NCI-H1092 (cell line): ENCODE data around the gene TMEM50B.
"Not testable (repeated sequence)": the region's sequence is repeated elsewhere in the genome, so short reads cannot be mapped to it uniquely, and the experiment has no call there.

ENCODE experiments used
- DNase-seq: peaks from one replicate; lab custom pipeline; 2025; lab: John Stamatoyannopoulos, UW

Gene TMEM50B

GRCh38 chr21:33479679-33480480 is at the start of gene TMEM50B:
TMEM50B (minus strand) TSS chr21:33479974; CDS start chr21:33468885, 11,089 bp downstream.
- peak; percentile 91 for DNase-seq

- no peak for DNase-seq
Measured at GRCh38 chr21:33522953-33523349, 43.2 kb upstream of the TMEM50B start.

GRCh38 chr21:33522297-33522952 is 42.7 kb upstream of the TMEM50B start:
- DNase-seq: no peak

GRCh38 chr21:33518899-33519298 is 39.1 kb upstream of the TMEM50B start:
- no peak for DNase-seq

GRCh38 chr21:33514229-33514628 is 34.5 kb upstream of the TMEM50B start:
- DNase-seq: no peak

GRCh38 chr21:33512481-33512880 is 32.7 kb upstream of the TMEM50B start:
- DNase-seq: no peak

GRCh38 chr21:33511639-33512038 is 31.9 kb upstream of the TMEM50B start:
- no peak for DNase-seq

GRCh38 chr21:33510826-33511225 is 31.1 kb upstream of the TMEM50B start:
- DNase-seq: no peak

GRCh38 chr21:33507003-33507402 is 27.2 kb upstream of the TMEM50B start:
- not testable (repeated sequence) for DNase-seq

GRCh38 chr21:33505833-33506232 is 26.1 kb upstream of the TMEM50B start:
- no peak for DNase-seq

GRCh38 chr21:33496345-33496744 is 16.6 kb upstream of the TMEM50B start:
- DNase-seq: no peak

- no peak for DNase-seq
Measured at GRCh38 chr21:33495743-33496142, 16.0 kb upstream of the TMEM50B start.

GRCh38 chr21:33493756-33494155 is 14.0 kb upstream of the TMEM50B start:
- no peak for DNase-seq

- no peak for DNase-seq
Measured at GRCh38 chr21:33492571-33492970, 12.8 kb upstream of the TMEM50B start.

- DNase-seq: peak; percentile 89
Measured at GRCh38 chr21:33491373-33492102, 11.8 kb upstream of the TMEM50B start, which contains the start of gene DNAJC28. DNAJC28 (minus strand) TSS chr21:33491716; CDS start chr21:33489393, 2,323 bp downstream.

- DNase-seq: no peak
Measured at GRCh38 chr21:33490991-33491372, 11.2 kb upstream of the TMEM50B start.

GRCh38 chr21:33488936-33489335 is 9.2 kb upstream of the TMEM50B start:
- DNase-seq: no peak

- no peak for DNase-seq
Measured at GRCh38 chr21:33487996-33488395, 8.2 kb upstream of the TMEM50B start.

GRCh38 chr21:33481314-33481943 is 1.7 kb upstream of the TMEM50B start:
- no peak for DNase-seq

GRCh38 chr21:33480481-33481103 is 818 bp upstream of the TMEM50B start:
- DNase-seq: no peak

- DNase-seq: peak; percentile 3
Measured at GRCh38 chr21:33478935-33479678, 667 bp downstream of the TMEM50B start.
